Activated naive CD4-positive, alpha-beta T cell treated with Interleukin-2 at 50 U/mL for 16 hours (primary cell): ENCODE measurements around the gene WDR46.

Source experiments
- DNase-seq: peaks from one replicate; pipeline ENCODE4 v3.0.0-alpha.2; 2020

WDR46 gene

GRCh38 chr6:33288921-33289783 lies at the start of gene WDR46, which contains the start of gene PFDN6:
Gene WDR46 (minus strand): TSS chr6:33289239. CDS start chr6:33289170, 69 bp downstream.
Gene PFDN6 (plus strand): TSS chr6:33289601. CDS start chr6:33289857, 256 bp downstream.
- peak; percentile 86 for DNase-seq

- no peak for DNase-seq
Measured at GRCh38 chr6:33336495-33336894, 47.5 kb upstream of the WDR46 start.

GRCh38 chr6:33335916-33336315 lies 46.9 kb upstream of the WDR46 start:
- no peak for DNase-seq

GRCh38 chr6:33333666-33334065 lies 44.6 kb upstream of the WDR46 start:
- no peak for DNase-seq

GRCh38 chr6:33330736-33331135 lies 41.7 kb upstream of the WDR46 start:
- no peak for DNase-seq

- no peak for DNase-seq
Measured at GRCh38 chr6:33329058-33329457, 40.0 kb upstream of the WDR46 start.

- no peak for DNase-seq
Measured at GRCh38 chr6:33324125-33324524, 35.1 kb upstream of the WDR46 start.

- DNase-seq, result no peak
Measured at GRCh38 chr6:33323623-33323948, 34.5 kb upstream of the WDR46 start.

GRCh38 chr6:33321227-33321626 lies 32.2 kb upstream of the WDR46 start:
- no peak for DNase-seq

GRCh38 chr6:33320315-33321181 lies 31.5 kb upstream of the WDR46 start:
- DNase-seq, result no peak

- DNase-seq, result no peak
Measured at GRCh38 chr6:33319939-33320314, 30.9 kb upstream of the WDR46 start.

- no peak for DNase-seq
Measured at GRCh38 chr6:33318426-33319073, 29.5 kb upstream of the WDR46 start.

GRCh38 chr6:33317669-33318425 lies 28.8 kb upstream of the WDR46 start, which contains the start of gene ZBTB22:
Gene ZBTB22 (minus strand): TSS chr6:33317744. CDS start chr6:33316916, 828 bp downstream.
- peak; percentile 96 for DNase-seq

- DNase-seq, result no peak
Measured at GRCh38 chr6:33317419-33317668, 28.3 kb upstream of the WDR46 start.

- DNase-seq, result no peak
Measured at GRCh38 chr6:33316603-33317418, 27.8 kb upstream of the WDR46 start.

- DNase-seq, result no peak
Measured at GRCh38 chr6:33315793-33316602, 27.0 kb upstream of the WDR46 start.

GRCh38 chr6:33314943-33315792 lies 26.1 kb upstream of the WDR46 start:
- DNase-seq, result no peak

- peak; percentile 74 for DNase-seq
Measured at GRCh38 chr6:33314515-33314942, 25.5 kb upstream of the WDR46 start.

- DNase-seq, result peak; percentile 86
Measured at GRCh38 chr6:33313709-33314514, 24.9 kb upstream of the WDR46 start, which contains the start of gene TAPBP. Gene TAPBP (minus strand): TSS chr6:33314078. CDS start chr6:33314041, 37 bp downstream.
